Measurements from ENCODE around the gene KCNB1. TPM values are rescaled to one million over a fixed set of nuclear protein-coding genes. Genes with fewer than 3 reads are reported as not detected.
"Not testable (repeated sequence)": the region's sequence is repeated elsewhere in the genome, so short reads cannot be mapped to it uniquely, and the experiment has no call there.

KCNB1 gene
- total RNA-seq, 2 experiments from 2014 or later = not detected

- intact Hi-C loops (cut with micrococcal nuclease) = no loop called here
- ChIA-PET POLR2A (no interaction called here), CTCF (no interaction called here)
- ATAC-seq (no peak), DNase-seq (no peak)
- Mint-ChIP-seq H3K27me3 (peaks cover 13% of the 10 kb centered on the region), H3K36me3 (ENCODE audit: low read depth) (no peaks in the 10 kb centered on the region), H3K27ac (no peak overlapping the region), H3K4me1 (ENCODE audit: low read depth) (no peaks in the 10 kb centered on the region), H3K9me3 (no peaks in the 10 kb centered on the region), H3K4me3 (no peak overlapping the region)
- TF ChIP-seq CTCF (IDR thresholded peaks at IDR 0.05) = no peak
These were observed 68.8 kb downstream of the KCNB1 start for GRCh38 chr20:49413677-49414076.

- DNase-seq (no peak), ATAC-seq (no peak)
- Mint-ChIP-seq H3K27me3 (peaks cover 13% of the 10 kb centered on the region), H3K27ac (no peak overlapping the region), H3K36me3 (ENCODE audit: low read depth) (no peaks in the 10 kb centered on the region), H3K9me3 (no peaks in the 10 kb centered on the region), H3K4me3 (no peak overlapping the region), H3K4me1 (ENCODE audit: low read depth) (no peaks in the 10 kb centered on the region)
- TF ChIP-seq CTCF (IDR thresholded peaks at IDR 0.05) = no peak
- ChIA-PET POLR2A (no interaction called here), CTCF (no interaction called here)
- intact Hi-C loops (cut with micrococcal nuclease) = no loop called here
These were observed 69.5 kb downstream of the KCNB1 start for GRCh38 chr20:49412953-49413352.

- intact Hi-C loops (cut with micrococcal nuclease) = no loop called here
These were observed 70.2 kb downstream of the KCNB1 start for GRCh38 chr20:49412254-49412653.

GRCh38 chr20:49411221-49411925, 71.1 kb downstream of the KCNB1 start:
- ChIA-PET CTCF (no interaction called here), POLR2A (interaction anchor here (0.9 kb wide), 1 partner anchor 15 kb away, joined by 3 read pairs; no protein-coding TSS in a partner anchor)
- Mint-ChIP-seq H3K36me3 (ENCODE audit: low read depth) (no peaks in the 10 kb centered on the region), H3K27me3 (peaks cover 17% of the 10 kb centered on the region), H3K4me3 (no peak overlapping the region), H3K4me1 (ENCODE audit: low read depth) (no peaks in the 10 kb centered on the region), H3K9me3 (no peaks in the 10 kb centered on the region), H3K27ac (no peak overlapping the region)
- no peak for ATAC-seq
- no peak for TF ChIP-seq CTCF (IDR thresholded peaks at IDR 0.05)
- no peak for DNase-seq
- intact Hi-C loops (cut with micrococcal nuclease) = no loop called here

More at GRCh38 chr20:49412254-49412653, 70.2 kb downstream of the KCNB1 start:
- H3K27me3 Mint-ChIP-seq = peaks cover 13% of the 10 kb centered on the region
- CTCF ChIA-PET = no interaction called here
- DNase-seq = no peak
- no peaks in the 10 kb centered on the region for H3K4me1 Mint-ChIP-seq (ENCODE audit: low read depth)
- no peak for ATAC-seq
- POLR2A ChIA-PET = no interaction called here
- TF ChIP-seq CTCF (IDR thresholded peaks at IDR 0.05) = no peak
- H3K27ac Mint-ChIP-seq = no peak overlapping the region
- no peaks in the 10 kb centered on the region for H3K9me3 Mint-ChIP-seq
- no peak overlapping the region for H3K4me3 Mint-ChIP-seq
- H3K36me3 Mint-ChIP-seq (ENCODE audit: low read depth) = no peaks in the 10 kb centered on the region

- H3K9me3 Mint-ChIP-seq; intact Hi-C loops (cut with micrococcal nuclease); H3K36me3 Mint-ChIP-seq (ENCODE audit: low read depth); H3K4me1 Mint-ChIP-seq (ENCODE audit: low read depth); ATAC-seq; DNase-seq; POLR2A ChIA-PET; H3K27ac Mint-ChIP-seq; H3K4me3 Mint-ChIP-seq: not testable (repeated sequence)
- CTCF ChIA-PET = interaction anchor here (1.4 kb wide), 1 partner anchor 26 kb away, joined by 5 read pairs; no protein-coding TSS in a partner anchor
- H3K27me3 Mint-ChIP-seq = peaks cover 16% of the 10 kb centered on the region
These were observed 72.4 kb downstream of the KCNB1 start for GRCh38 chr20:49409975-49410621.

Measured in activated CD8-positive, alpha-beta T cell treated with anti-CD3 and anti-CD28 coated beads for 36 hours (primary cell).